SK-N-SH (cell line): Measurements from ENCODE around the gene SPATA20. TPM values are rescaled to one million over a fixed set of nuclear protein-coding genes. Genes with fewer than 3 reads are reported as not detected.
A peak's percentile ranks its signal among the peaks of the same experiment; 100 is the strongest.

ENCODE experiments used
- CTCF ChIA-PET: fragments of 300-600, 350-600 bp; formaldehyde crosslinking; extraction: SDS; loops from one replicate; lab custom pipeline; 2021; lab: Yijun Ruan, JAX
- POLR2A ChIA-PET: fragments of 350-600 bp; sonication (Branson Sonifier 250); formaldehyde crosslinking; extraction: SDS; loops from one replicate; lab custom pipeline; 2020; ENCODE audit warnings: antibody characterized with exemption, inconsistent platforms; lab: Yijun Ruan, JAX
- DNase-seq: peaks from one replicate; pipeline ENCODE4 v3.0.0; 2012
- H2AFZ ChIP-seq: fragments of 200-600 bp; sonication (generic); 2 replicates; pipeline ENCODE4 v1.8.1; 2016; ENCODE audit warnings: antibody characterized with exemption, mild to moderate bottlenecking, low read depth
- H3F3A ChIP-seq: fragments of 200-600 bp; sonication (generic); replicated peaks from 2 replicates; pipeline ENCODE3; 2016; ENCODE audit warnings: antibody characterized with exemption, mild to moderate bottlenecking; ENCODE audit not compliant: insufficient read depth
- H3K27ac ChIP-seq, 2 experiments: fragments of 200-500 bp in 1 of 2; fragments of 200-600 bp in 1 of 2; sonication (Bioruptor generic) in 1 of 2; sonication (generic), shearing (Covaris generic) in 1 of 2; 2 replicates each; pipeline versions ENCODE4 v1.5.1 to v1.6.1; 2014 to 2016; ENCODE audit warnings: low read depth in 2 of 2, inconsistent platforms in 1 of 2, low read length in 1 of 2, mild to moderate bottlenecking in 1 of 2, mixed read lengths in 1 of 2
- H3K27me3 ChIP-seq: fragments of 200-600 bp; sonication (generic), shearing (Covaris generic); 2 replicates; pipeline ENCODE4 v1.6.1; 2016; ENCODE audit warnings: mixed run types; ENCODE audit not compliant: insufficient read depth
- H3K36me3 ChIP-seq, 2 experiments: fragments of 200-500 bp in 1 of 2; fragments of 200-600 bp in 1 of 2; sonication (Bioruptor generic) in 1 of 2; sonication (generic) in 1 of 2; replicated peaks in 1 of 2; 2 replicates each; pipeline versions ENCODE3 to v1.5.1; 2014 to 2016; ENCODE audit warnings: low read length in 1 of 2, mild to moderate bottlenecking in 1 of 2; ENCODE audit not compliant: insufficient read depth in 2 of 2, control insufficient read depth in 1 of 2
- H3K4me1 ChIP-seq, 2 experiments: fragments of 200-500 bp in 1 of 2; fragments of 200-600 bp in 1 of 2; sonication (Bioruptor generic) in 1 of 2; sonication (generic), shearing (Covaris generic) in 1 of 2; 2 replicates each; pipeline versions ENCODE4 v1.5.1 to v1.6.1; 2014 to 2016; ENCODE audit warnings: low read depth in 1 of 2, low read length in 1 of 2, mixed run types in 1 of 2; ENCODE audit not compliant: insufficient read depth in 2 of 2, control insufficient read depth in 1 of 2
- H3K4me2 ChIP-seq: fragments of 200-600 bp; sonication (generic), shearing (Covaris generic); 2 replicates; pipeline ENCODE4 v1.6.1; 2017; ENCODE audit warnings: mixed run types
- H3K4me3 ChIP-seq, 2 experiments: fragments of 200-500 bp in 1 of 2; fragments of 200-600 bp in 1 of 2; sonication (Bioruptor generic) in 1 of 2; sonication (generic), shearing (Covaris generic) in 1 of 2; 2 replicates each; pipeline versions ENCODE4 v1.5.1 to v1.8.1; 2014 to 2016; ENCODE audit warnings: low read depth in 2 of 2, inconsistent platforms in 1 of 2, low read length in 1 of 2, mild to moderate bottlenecking in 1 of 2, mixed read lengths in 1 of 2, moderate library complexity in 1 of 2
- H3K79me2 ChIP-seq: fragments of 200-600 bp; sonication (generic); 2 replicates; pipeline ENCODE4 v1.8.1; 2017; ENCODE audit warnings: mild to moderate bottlenecking; ENCODE audit not compliant: insufficient read depth
- H3K9ac ChIP-seq: fragments of 200-600 bp; sonication (generic); 2 replicates; pipeline ENCODE4 v1.6.1; 2017; ENCODE audit warnings: mixed run types
- H3K9me2 ChIP-seq: fragments of 200-600 bp; sonication (generic); 2 replicates; pipeline ENCODE4 v1.6.1; 2017; ENCODE audit warnings: mixed run types
- H3K9me3 ChIP-seq: fragments of 200-600 bp; sonication (generic); 2 replicates; pipeline ENCODE4 v1.6.1; 2017; ENCODE audit warnings: mixed run types, mild to moderate bottlenecking, moderate library complexity
- H4K20me1 ChIP-seq: fragments of 200-600 bp; sonication (generic); 2 replicates; pipeline ENCODE4 v1.6.1; 2017; ENCODE audit warnings: mild to moderate bottlenecking, mixed run types; ENCODE audit not compliant: insufficient read depth
- CHD2 ChIP-seq: fragments of 150-350 bp; IDR thresholded peaks from 2 replicates; pipeline ENCODE4 v1.6.1; 2018; ENCODE audit warnings: low read length; ENCODE audit not compliant: partially characterized antibody
- CTCF ChIP-seq: fragments of 200-600 bp; sonication (generic); IDR thresholded peaks from 2 replicates; pipeline ENCODE4 v1.6.1; 2017; ENCODE audit warnings: antibody characterized with exemption, mild to moderate bottlenecking, moderate library complexity
- EP300 ChIP-seq, 2 experiments: IDR thresholded peaks; 2 replicates each; pipeline versions ENCODE4 v1.4.0 to v1.6.1; 2012; ENCODE audit warnings: borderline replicate concordance in 1 of 2, low read depth in 1 of 2, low read length in 1 of 2
- FOSL2 ChIP-seq: IDR thresholded peaks from 2 replicates; pipeline ENCODE4 v1.4.0; 2012; ENCODE audit warnings: low read depth, mild to moderate bottlenecking, moderate library complexity, borderline replicate concordance
- GABPA ChIP-seq: IDR thresholded peaks from 2 replicates; pipeline ENCODE4 v1.4.0; 2012; ENCODE audit warnings: low read depth, mild to moderate bottlenecking
- MAX ChIP-seq: IDR thresholded peaks from 2 replicates; pipeline ENCODE4 v1.4.0; 2012; ENCODE audit warnings: low read depth
- NFIC ChIP-seq: IDR thresholded peaks from 2 replicates; pipeline ENCODE4 v1.4.0; 2012; ENCODE audit warnings: borderline replicate concordance
- NRF1 ChIP-seq: IDR thresholded peaks from 2 replicates; pipeline ENCODE4 v1.6.1; 2012; ENCODE audit warnings: low read depth, mild to moderate bottlenecking, low read length
- PBX3 ChIP-seq: IDR thresholded peaks from 2 replicates; pipeline ENCODE4; 2012
- POLR2AphosphoS5 ChIP-seq: IDR thresholded peaks from 2 replicates; pipeline ENCODE4 v1.6.1; 2012; ENCODE audit warnings: low read depth, low read length
- RFX5 ChIP-seq: IDR thresholded peaks from 2 replicates; pipeline ENCODE4 v1.6.1; 2012; ENCODE audit warnings: mild to moderate bottlenecking, improper control_type of control experiment, low read length
- RXRA ChIP-seq: IDR thresholded peaks from 2 replicates; pipeline ENCODE4 v1.4.0; 2012; ENCODE audit warnings: low read depth, mild to moderate bottlenecking, borderline replicate concordance
- SMC3 ChIP-seq: IDR thresholded peaks from 2 replicates; pipeline ENCODE4 v1.6.1; 2012; ENCODE audit warnings: low read depth, low read length, improper control_type of control experiment
- TCF12 ChIP-seq: IDR thresholded peaks from 2 replicates; pipeline ENCODE4 v1.4.0; 2012
- USF1 ChIP-seq: IDR thresholded peaks from 2 replicates; pipeline ENCODE4 v1.4.0; 2012; ENCODE audit warnings: low read depth, borderline replicate concordance
- YY1 ChIP-seq: IDR thresholded peaks from 2 replicates; pipeline ENCODE4 v1.4.0; 2012; ENCODE audit warnings: low read depth, mild to moderate bottlenecking
- ZBTB33 ChIP-seq: IDR thresholded peaks from 2 replicates; pipeline ENCODE4 v1.4.0; 2012; ENCODE audit warnings: low read depth, borderline replicate concordance
- WGBS: methylation state at CpG from one replicate; pipeline ENCODE4 v1.1.6; 2017; ENCODE audit warnings: low lambda C conversion rate; 5-methylcytosine and 5-hydroxymethylcytosine counted together
- polyA plus RNA-seq, 3 experiments: library from polyadenylated mRNA; depleted of rRNA; stranded (reverse); fragments of >200 nt; gene quantifications; 2 replicates each; pipeline ENCODE4 v1.2.3, GENCODE V29; 2012

The SPATA20 gene
- polyA plus RNA-seq, 1 of the 3 experiments (the other 2 are of a cell fraction) = 92.0 TPM

GRCh38 chr17:50575581-50576210, 28.7 kb downstream of the SPATA20 start:
- H3K9ac ChIP-seq = no peak overlapping the region
- 82% methylated on average over 23 of the region's 33 CpGs for WGBS
- TF ChIP-seq GABPA (no peak), USF1 (no peak), SMC3 (no peak), YY1 (no peak), MAX (no peak), CTCF (0 out of 2 replicates have a peak, but pooled peaks have one; percentile 18), NRF1 (no peak), PBX3 (no peak)
- TF ChIP-seq, all 33 proteins: peak for 1
- no peaks in the 10 kb centered on the region for H3K9me2 ChIP-seq
- no peaks in the 10 kb centered on the region for H3K79me2 ChIP-seq
- ChIA-PET POLR2A (no interaction called here), CTCF (interaction anchor here (0.8 to 2.8 kb wide), 12 partner anchors 9 to 93 kb away, joined by 3 to 10 read pairs (median 4); no protein-coding TSS in a partner anchor)
- H3K4me2 ChIP-seq = no peak overlapping the region
- no peaks in the 10 kb centered on the region for H4K20me1 ChIP-seq
- no peaks in the 10 kb centered on the region for H3F3A ChIP-seq
- no peaks in the 10 kb centered on the region for H3K9me3 ChIP-seq
- DNase-seq = no peak
- H3K4me3 ChIP-seq = no peak overlapping the region
- no peak overlapping the region for H3K27ac ChIP-seq
- H3K36me3 ChIP-seq = no peaks in the 10 kb centered on the region
- no peak overlapping the region for H2AFZ ChIP-seq
- H3K4me1 ChIP-seq = peaks cover 0 to 7% of the 10 kb centered on the region in 2 experiments; a peak in 1 of 4 replicates
- H3K27me3 ChIP-seq = peaks cover 8% of the 10 kb centered on the region

- ChIA-PET CTCF (interaction anchor here (0.9 to 2.8 kb wide), 6 partner anchors 13 to 94 kb away, joined by 3 to 14 read pairs (median 10); no protein-coding TSS in a partner anchor), POLR2A (no interaction called here)
- WGBS = 81% methylated on average over 12 of the region's 13 CpGs
- TF ChIP-seq POLR2AphosphoS5 = no peak
- no peak for TF ChIP-seq CHD2
- no peak for TF ChIP-seq RXRA
- TF ChIP-seq FOSL2 = no peak
- TF ChIP-seq NFIC = no peak
- no peak for TF ChIP-seq YY1
- TF ChIP-seq TCF12 = no peak
- no peak for TF ChIP-seq CTCF
- no peak for TF ChIP-seq RFX5
- TF ChIP-seq EP300 (IDR thresholded peaks at IDR 0.05; ENCODE audit: borderline replicate concordance in 1 of 2, low read depth in 1 of 2, low read length in 1 of 2) = no peak
- TF ChIP-seq ZBTB33 = no peak
Measured at GRCh38 chr17:50576864-50577263, 29.9 kb downstream of the SPATA20 start.

More at GRCh38 chr17:50576864-50577263, 29.9 kb downstream of the SPATA20 start:
- no peak for DNase-seq
- H3K9me3 ChIP-seq = no peaks in the 10 kb centered on the region
- peaks cover 8% of the 10 kb centered on the region for H3K27me3 ChIP-seq
- H3K9ac ChIP-seq = no peak overlapping the region
- H3K4me2 ChIP-seq = no peak overlapping the region
- H3K36me3 ChIP-seq = no peaks in the 10 kb centered on the region
- H3K79me2 ChIP-seq = no peaks in the 10 kb centered on the region
- H3K9me2 ChIP-seq = no peaks in the 10 kb centered on the region
- no peaks in the 10 kb centered on the region for H3F3A ChIP-seq
- H3K4me3 ChIP-seq = no peak overlapping the region
- H3K4me1 ChIP-seq = peaks cover 0 to 5% of the 10 kb centered on the region in 2 experiments; a peak in 1 of 4 replicates
- H3K27ac ChIP-seq = no peak overlapping the region
- no peak overlapping the region for H2AFZ ChIP-seq
- H4K20me1 ChIP-seq = no peaks in the 10 kb centered on the region
